GM19467 (cell line): Measurements from ENCODE around the gene SLC12A3.
"Not testable (repeated sequence)": the region's sequence is repeated elsewhere in the genome, so short reads cannot be mapped to it uniquely, and the experiment has no call there.

Experiments used
- ATAC-seq: cut with Tn5 transposase; IDR thresholded peaks from one replicate; pipeline ENCODE4 v1.9.1; 2021; ENCODE audit warnings: mild to moderate bottlenecking, moderate library complexity; ENCODE audit not compliant: unreplicated experiment

Gene SLC12A3

DNA sequence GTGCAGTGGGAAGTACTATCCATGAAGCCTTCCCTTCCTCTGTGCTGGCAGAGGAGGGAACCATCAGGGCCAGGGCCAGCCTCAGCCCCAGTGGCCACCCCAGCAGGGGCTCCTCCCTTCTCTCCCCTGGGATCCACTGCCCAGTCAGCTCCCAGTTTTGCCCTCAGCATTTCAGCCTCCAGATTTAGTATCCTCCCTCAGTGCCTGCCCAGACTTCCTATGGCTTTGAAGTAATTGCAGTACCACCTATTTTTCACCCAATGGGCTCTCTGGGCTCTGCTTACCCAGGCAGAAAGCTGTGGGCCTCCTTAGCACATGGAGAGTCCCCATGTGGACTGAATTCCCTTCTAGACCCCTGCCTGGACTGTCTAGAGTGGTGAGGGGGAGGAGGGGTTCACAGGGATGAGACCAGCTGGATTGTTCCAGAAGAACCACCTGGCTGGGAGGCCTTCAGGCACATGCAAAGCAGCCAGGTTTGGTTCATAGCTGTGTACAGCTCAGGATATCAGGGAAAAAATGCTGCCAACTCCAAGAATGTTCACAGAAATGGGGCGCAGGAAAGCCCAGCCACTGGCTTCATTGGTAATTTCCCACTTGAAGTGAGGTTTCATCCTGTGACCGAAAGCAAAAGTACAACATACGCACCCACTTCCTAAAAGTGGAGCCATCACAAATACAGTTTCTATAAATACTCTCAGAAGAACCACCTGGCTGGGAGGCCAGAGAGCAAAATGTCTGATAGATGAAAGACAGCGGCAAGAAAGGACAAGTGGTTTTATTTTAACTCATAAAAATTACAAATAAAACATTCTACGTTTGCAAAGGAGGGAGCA is 51.8 kb downstream of the SLC12A3 start:
- ATAC-seq = peak; percentile 57

DNA sequence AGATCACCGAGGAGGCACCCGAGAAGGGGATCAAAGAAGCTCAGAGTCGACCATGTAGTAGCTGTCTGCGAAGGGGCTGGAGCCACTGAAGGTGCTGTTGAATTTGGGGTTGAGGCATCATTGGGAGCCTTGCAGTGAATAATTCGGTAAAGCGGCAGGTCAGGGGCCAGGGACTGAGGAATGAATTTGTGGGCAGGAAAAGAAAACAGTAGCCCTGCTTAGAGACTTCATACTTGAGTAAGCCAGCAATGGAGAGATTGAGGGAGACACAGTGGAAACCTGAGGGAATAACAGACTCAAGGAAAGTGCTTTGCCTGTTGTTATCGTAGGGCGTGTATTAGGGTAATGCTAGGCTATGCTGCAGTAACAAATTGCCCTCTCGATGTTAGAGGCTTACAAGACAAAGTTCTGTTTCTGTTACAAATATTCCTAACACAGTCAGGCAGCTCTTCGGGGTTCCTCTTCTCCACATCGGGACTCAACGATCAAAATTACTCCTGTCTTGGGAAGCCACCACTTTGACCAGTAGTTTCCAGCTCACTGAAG is 53.5 kb downstream of the SLC12A3 start:
- ATAC-seq = no peak

DNA sequence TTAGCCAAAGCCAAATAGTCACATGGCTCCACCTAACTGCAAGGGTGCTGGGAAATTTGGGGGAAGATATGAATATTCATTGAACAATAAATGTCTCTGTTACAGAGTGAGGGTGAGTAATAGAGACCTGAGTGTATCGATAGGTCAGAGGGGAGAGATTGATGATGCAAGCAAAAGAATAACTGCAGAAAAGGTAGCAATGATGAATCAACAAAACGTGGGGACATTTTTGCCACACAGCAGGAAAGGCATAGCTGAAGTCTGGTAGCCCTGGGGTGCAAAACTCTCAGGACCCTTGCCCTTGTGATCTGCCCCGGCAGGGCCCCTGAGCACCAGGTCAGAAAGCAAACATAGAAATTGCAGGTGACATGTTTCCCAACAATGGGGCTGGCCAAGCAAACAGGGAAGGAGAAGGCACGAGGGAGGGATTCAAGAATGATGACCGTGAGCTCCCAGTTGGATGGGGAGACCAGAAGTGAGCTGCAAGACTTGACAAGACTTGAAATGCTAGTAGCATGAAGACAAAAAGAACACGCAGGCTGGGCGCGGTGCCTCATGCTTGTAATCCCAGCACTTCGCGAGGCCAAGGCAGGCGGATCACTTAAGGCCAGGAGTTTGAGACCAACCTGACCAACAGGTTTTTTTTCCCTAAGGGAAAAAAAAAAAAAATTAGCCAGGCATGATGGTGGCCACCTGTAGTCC is 54.2 kb downstream of the SLC12A3 start:
- ATAC-seq = no peak

DNA sequence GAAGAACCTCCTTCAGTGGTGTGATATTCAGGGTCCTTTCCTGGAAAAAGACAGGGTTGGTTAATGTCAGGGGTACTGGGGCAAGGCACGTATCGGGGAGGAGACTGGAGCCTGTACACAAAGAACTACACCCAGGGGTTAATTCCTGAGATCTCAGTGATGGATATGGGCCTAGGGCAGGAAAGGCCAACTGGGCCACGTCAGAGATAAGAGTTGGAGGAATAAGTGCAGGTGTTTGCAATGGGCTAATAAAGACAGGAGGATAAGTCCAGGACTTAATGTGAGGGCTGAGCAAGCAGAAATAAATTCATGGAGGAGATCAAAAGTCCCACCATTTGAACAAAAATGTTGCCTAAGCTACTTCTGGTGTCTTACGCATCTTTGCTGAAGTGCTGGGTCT is 56.6 kb downstream of the SLC12A3 start:
- ATAC-seq = no peak

DNA sequence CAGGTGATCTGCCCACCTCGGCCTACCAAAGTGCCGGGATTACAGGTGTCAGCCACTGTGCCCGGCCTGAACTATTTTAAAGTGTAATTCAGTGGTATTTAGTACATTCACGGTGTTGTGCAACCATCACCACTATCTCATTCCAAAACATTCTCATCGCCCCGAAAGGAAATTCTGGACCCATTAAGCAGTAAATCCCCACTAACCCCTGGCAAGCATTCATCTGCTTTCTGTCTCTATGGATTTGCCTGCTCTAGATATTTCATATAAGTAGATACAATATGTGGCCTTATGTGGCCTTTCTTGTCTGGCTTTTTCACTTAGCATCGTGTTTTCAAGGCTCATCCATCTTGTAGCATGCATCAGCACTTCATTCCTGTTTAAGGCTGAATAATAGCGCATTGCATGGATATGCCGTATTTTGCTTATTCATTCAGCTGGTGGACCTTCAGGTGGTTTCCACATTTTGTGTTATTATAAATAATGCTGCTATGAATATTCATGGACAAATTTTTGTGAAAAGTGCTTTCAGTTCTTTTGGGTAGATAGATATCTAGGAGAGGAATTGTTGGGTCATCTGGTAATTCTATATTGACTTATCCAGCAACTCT is 58.6 kb downstream of the SLC12A3 start:
- ATAC-seq = no peak

DNA sequence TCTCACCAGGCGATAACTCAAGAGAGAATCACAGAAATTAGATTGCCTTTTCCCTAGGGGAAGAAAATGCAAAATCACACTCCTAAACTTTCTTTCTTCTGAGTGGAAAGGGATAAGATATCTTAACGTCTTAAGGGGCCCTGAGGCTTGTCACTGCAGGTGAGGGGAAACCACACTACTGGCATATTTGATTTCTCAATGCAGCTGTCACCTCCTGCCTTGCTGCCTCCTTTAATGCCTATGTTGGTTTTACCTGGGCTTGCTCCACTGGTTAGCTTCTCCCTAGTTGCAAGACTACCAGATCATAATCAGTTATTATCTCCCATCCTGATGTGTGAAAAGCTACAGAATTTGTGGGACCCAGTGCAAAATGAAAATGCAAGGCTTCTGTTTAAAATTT is 62.5 kb downstream of the SLC12A3 start:
- ATAC-seq = no peak

DNA sequence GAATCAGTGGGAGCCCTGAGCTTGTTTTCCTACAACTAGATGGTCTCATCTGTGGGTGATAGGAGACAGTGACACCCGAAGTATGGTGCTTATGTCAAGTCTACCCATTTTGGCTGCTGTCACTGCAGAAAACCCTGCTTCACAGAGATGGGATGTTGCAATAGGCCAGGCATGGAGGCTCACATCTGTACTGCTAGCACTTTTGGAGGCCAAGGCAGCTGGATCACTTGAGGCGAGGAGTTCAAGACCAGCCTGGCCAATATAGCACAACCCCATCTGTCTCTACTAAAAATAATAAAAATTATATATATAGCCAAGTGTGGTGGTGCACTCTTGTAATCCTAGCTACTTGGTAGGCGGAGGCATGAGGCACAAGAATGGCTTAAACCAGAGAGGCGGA is 64.6 kb downstream of the SLC12A3 start:
- ATAC-seq = no peak

DNA sequence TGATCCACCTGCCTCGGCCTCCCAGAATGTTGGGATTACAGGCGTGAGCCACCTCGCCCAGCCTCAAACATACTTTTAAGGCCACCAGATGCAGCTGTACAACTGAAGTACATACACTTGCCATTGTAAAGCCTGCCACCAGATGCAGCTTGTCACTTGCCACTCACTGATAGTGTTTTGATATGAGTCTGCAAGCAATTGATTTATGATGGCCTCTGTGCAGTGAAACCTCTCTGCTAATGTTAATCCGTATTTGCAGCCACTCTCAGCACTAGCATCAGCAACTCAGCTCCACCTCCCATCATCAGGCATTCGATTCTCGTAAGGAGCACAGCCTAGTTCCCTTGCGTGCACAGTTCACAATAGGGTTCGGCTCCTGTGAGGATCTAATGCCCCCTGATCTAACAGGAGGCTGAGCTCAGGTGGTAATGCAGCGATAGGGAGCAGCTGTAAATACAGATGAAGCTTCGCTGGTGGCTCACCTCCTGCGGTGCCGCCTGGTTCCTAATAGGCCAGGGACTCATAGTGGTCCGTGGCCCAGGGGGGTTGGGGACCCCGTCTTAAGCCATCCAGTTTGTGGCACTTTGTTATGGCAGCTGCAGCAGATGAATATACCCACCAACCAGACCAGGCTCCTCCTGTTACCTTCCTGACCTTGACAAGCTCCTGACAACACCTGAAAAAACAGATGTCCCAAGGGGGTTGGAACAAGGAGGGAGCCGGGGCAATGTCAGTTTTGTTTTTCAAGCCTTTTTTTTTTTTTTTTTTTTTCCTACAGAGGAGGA is 65.7 kb downstream of the SLC12A3 start:
- no peak for ATAC-seq

DNA sequence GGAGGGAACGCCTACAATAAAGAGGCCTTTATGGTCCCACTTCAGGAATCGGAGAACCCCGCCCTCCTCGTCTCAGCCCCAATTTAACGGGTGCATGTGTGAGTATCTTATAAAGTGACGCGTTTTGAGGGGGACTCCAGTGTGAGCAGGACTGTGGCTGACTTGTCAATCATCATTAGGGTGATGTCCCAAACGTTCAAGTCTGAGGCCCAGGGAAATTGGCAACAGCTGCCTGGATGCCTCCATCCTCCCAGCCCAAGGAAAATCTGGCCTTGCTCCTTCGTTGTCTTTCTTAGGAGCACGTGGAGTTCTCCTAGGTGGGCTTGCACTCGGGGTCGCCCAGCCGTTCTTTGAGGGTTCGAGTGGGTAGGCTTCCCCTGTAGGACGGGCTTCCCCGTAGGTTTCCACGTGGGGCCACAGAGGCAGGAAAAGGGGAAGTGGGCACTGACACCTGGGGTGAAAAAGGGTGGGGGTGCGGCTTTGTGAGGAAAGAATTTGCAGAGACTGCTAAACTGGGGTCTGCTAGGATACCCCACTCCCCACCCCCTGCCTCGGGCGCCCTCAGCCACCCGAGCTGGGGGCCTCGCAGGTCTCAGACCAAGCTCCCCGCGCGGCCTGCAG is 66.4 kb downstream of the SLC12A3 start:
- peak; percentile 24 for ATAC-seq

DNA sequence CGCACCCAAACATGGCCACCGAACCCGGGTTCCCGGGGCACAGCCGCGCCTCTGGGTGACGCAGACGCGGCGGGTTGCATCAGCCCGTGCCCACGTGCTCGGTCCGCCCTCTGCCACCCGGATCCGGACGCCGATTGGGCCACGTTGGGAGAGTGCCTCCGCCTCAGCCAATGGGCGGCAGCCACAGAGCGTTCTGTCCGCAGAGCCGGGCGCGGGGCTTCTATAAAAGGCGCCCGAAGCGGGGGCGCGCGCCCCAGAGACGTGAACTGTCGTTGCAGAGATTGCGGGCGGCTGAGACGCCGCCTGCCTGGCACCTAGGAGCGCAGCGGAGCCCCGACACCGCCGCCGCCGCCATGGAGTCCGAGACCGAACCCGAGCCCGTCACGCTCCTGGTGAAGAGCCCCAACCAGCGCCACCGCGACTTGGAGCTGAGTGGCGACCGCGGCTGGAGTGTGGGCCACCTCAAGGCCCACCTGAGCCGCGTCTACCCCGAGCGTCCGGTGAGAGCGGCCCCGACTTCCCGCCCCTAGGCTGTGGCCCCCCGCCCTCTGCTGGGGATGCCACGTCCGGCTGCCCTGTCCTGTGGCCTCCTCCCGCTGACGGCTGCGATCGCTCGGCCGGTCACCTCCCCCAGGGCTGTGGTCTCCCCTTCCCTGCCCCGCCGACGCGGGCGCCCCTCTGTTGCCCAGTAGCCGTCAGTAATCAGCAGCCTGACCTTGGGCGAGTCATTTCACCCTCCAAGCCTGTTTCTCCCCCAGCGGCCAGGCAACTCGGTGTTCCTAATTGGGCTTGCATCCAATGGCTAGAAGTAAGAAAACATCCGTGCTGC is 67.1 kb downstream of the SLC12A3 start, which contains the start of gene HERPUD1:
Gene HERPUD1, plus strand, starts transcription at position 251 of the 829 bp plus-strand sequence. Its CDS starts 103 bp downstream, at position 354.
- peak; percentile 76 for ATAC-seq

DNA sequence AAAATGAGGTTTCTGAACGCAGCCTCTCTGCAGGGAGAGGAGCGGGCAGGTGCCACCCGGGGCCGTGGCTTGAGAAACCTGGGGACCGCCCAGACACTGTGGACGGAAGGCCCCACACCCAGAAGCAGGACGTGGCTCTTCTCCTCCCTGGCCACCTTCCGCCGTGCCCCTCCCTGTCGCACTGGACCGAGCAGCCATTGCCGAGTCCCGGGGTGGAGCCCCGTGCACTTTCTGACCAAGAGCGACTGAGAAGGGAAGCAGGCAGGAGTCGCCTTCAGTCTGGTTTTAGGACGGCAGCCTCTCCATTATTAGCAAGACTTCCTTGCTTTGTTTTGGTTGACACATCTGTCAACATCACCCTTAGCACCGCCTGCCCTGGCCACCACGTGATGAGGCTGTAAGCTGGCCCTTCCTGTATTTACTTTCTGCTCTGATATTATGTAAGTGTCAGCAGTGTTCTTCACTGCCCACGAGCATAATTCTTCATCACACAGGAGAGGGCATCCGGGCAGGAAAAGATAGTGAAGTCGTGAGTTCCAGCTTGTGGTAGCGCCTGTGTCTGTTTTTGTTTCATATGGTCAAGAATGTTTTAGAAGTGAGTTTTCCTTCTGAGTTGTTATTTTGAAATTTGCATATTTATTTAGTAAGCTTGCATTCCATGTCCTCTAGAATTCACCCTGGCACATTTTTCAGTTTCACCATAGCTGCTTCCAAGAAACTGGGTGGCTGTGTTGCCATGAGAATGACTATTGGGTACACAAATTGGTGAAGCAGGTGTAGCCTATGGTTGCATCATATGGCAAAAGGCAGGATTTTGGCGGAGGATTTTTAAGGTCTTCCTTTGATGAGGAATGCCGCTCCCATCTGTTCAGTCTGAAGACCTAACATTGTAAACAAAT is 68.0 kb downstream of the SLC12A3 start:
- ATAC-seq = no peak

DNA sequence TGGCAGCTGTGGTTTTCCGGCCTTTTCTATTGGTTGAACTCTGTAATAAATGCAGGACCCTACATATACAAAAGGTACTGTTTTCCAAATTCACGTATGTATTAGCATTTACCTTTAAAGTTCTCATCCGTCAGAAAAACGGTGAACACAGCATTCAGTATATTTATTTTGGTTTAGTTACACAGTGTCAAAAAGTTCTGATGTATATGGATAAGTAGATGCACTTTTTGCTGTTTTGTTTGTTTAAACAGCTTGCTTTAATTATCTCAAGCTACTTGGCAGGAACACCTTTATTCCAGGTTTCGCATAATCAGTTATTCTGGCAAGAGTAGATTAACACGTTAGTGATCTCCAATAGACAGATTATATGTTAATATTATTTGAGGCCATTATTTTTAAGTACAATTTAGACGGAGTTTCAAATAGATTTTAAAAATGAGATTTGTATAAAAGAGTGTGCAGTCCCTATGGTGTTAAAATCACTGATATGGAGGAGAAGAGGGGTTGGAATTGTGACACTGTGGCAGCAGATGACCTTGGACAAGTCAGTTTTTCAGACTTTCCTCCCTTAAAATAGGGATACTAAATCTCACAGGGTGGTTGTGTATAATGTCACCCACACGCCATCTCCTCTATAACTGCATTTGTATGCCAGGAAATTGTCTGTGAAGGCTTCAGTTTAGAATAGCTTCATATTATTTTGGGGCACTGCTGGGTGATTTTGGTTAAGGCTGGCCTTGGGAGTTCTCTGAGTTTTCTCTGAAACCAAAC is 69.0 kb downstream of the SLC12A3 start:
- no peak for ATAC-seq

DNA sequence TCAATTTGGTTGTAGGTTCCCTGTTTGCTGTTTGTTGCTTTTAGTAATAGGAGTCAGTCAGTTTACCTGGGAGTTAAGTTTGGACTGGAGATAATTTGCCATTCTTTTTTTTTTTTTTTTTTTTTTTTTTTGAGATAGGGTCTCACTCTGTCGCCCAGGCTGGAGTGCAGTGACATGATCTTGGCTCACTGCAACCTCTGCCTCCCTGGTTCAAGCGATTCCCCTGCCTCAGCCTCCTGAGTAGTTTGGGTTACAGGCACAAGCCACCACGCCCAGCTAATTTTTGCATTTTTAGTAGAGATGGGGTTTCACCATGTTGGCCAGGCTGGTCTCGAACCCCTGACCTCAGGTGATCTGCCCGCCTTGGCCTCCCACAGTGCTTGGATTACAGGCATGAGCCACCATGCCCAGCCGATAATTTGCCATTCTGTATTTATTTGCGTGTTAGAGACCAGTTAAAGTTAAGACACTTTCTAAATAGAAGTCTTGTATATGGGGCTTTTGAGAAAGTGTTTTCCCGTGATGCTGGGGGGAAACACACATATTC is 69.7 kb downstream of the SLC12A3 start:
- ATAC-seq = not testable (repeated sequence)

DNA sequence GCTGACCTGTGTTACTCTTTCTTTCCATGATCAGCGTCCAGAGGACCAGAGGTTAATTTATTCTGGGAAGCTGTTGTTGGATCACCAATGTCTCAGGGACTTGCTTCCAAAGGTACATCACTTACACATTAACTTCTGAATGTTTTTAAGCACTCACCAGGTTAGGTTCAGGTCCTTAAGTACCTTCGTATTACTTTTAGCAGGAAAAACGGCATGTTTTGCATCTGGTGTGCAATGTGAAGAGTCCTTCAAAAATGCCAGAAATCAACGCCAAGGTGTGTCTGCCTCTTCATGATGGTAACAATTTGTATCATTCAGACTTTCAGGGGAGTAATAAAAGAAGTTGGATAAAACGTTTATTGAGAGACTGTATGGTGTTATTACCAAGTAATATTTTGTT is 70.2 kb downstream of the SLC12A3 start:
- no peak for ATAC-seq

DNA sequence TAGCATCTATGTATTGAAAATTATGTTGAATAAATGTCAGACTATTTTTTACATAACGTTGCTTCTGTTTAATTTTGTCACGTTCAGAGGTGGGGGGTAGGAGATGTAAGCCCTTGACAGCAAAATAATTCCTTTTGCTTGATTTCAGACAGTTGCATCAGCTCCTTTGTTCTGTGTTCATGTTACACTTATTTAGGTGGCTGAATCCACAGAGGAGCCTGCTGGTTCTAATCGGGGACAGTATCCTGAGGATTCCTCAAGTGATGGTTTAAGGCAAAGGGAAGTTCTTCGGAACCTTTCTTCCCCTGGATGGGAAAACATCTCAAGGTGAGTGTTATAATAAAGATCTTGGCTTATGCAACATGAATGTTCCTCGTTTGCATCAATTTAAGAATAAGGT is 71.5 kb downstream of the SLC12A3 start:
- no peak for ATAC-seq

DNA sequence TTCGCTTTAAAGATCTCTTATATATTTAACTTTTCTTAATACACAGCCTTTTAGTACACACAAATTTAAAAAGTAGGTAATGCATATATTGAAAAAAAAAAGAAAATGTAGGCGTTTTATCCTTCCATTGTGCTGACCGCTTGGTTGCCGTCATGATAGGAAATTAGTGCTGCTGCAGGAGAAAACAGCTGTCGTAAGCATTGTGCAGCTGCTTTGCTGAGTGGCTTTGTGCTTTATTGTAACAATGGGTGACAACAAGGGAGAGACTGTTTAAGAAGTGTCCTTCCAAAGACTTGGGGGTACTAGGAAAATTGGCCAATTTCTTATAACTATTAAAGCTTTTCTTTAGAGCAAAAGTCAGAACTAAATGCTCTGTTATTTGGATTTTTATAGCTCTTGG is 71.9 kb downstream of the SLC12A3 start:
- no peak for ATAC-seq
